Measurements from ENCODE around the gene DAP.

DNA sequence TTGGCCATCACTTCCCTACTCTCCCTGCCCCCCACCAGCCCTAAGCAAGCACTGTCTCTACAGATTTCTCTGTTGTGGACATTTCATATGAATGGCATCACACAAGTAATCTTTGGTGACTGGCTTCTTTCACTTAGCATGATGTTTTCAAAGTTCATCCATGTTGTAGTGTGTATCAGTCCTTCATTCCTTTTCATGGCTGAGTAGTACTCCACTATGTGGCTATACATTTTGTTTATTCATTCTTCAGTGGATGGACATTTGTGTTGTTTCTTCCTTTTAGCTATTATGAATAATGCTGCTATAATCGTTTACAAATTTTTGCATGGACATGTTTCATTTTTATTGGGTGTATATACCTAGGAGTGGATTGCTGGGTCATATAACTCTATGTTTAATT is 84.1 kb downstream of the DAP start:
- TF ChIP-seq EZH2 (IDR thresholded peaks at IDR 0.05; ENCODE audit: low read length, missing control alignments): no peak
- TF ChIP-seq, protein P1, sequence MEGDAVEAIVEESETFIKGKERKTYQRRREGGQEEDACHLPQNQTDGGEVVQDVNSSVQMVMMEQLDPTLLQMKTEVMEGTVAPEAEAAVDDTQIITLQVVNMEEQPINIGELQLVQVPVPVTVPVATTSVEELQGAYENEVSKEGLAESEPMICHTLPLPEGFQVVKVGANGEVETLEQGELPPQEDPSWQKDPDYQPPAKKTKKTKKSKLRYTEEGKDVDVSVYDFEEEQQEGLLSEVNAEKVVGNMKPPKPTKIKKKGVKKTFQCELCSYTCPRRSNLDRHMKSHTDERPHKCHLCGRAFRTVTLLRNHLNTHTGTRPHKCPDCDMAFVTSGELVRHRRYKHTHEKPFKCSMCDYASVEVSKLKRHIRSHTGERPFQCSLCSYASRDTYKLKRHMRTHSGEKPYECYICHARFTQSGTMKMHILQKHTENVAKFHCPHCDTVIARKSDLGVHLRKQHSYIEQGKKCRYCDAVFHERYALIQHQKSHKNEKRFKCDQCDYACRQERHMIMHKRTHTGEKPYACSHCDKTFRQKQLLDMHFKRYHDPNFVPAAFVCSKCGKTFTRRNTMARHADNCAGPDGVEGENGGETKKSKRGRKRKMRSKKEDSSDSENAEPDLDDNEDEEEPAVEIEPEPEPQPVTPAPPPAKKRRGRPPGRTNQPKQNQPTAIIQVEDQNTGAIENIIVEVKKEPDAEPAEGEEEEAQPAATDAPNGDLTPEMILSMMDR (conservative IDR thresholded peaks at IDR 0.05 in 1 of 2, IDR thresholded peaks at IDR 0.05 in 1 of 2; ENCODE audit: low read depth in 1 of 2, low read length in 2 of 2): no peak

Data from fibroblast of lung (primary cell).